GM18505 (cell line): Measurements from ENCODE around the gene PNCK.
"Not testable (repeated sequence)": the region's sequence is repeated elsewhere in the genome, so short reads cannot be mapped to it uniquely, and the experiment has no call there.

Experiments
- ATAC-seq: cut with Tn5 transposase; IDR thresholded peaks from one replicate; pipeline ENCODE4 v1.9.1; 2021; ENCODE audit not compliant: unreplicated experiment
- POLR2A ChIP-seq: IDR thresholded peaks from 4 replicates; pipeline ENCODE4 v1.6.1; 2011; ENCODE audit warnings: borderline replicate concordance; ENCODE audit not compliant: insufficient read depth, insufficient read length; ENCODE audit errors: extremely low read depth

The PNCK gene

DNA sequence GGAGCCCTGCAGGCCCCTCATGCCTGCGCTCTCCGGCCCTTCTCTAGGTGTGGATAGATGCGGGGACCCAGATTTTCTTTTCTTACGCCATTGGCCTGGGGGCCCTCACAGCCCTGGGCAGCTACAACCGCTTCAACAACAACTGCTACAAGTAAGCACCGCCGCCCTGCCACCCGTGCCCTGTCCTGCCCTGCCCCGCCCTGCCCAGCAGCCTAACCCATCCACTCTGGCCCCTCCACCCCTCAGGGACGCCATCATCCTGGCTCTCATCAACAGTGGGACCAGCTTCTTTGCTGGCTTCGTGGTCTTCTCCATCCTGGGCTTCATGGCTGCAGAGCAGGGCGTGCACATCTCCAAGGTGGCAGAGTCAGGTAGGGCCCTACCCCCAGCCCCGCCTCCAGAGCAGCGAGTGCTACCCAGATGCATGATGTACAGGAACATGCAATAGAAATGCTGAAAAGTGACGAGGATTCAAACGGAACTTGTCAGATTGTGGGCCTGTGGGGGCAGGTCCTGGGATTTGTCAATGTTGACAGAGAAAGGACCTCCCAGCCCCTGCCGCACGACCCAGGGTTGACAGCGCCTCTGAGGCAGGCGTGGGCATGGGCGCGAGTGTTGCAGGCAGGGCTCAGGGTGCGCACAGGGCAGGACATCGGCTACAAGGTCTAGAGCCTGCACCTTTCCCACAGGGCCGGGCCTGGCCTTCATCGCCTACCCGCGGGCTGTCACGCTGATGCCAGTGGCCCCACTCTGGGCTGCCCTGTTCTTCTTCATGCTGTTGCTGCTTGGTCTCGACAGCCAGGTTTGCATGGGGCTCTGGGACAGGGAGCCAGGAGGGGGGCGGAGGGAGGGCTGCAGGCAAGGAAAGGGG lies 19.8 kb upstream of the PNCK start:
- ATAC-seq, result no peak
- no peak for TF ChIP-seq POLR2A

DNA sequence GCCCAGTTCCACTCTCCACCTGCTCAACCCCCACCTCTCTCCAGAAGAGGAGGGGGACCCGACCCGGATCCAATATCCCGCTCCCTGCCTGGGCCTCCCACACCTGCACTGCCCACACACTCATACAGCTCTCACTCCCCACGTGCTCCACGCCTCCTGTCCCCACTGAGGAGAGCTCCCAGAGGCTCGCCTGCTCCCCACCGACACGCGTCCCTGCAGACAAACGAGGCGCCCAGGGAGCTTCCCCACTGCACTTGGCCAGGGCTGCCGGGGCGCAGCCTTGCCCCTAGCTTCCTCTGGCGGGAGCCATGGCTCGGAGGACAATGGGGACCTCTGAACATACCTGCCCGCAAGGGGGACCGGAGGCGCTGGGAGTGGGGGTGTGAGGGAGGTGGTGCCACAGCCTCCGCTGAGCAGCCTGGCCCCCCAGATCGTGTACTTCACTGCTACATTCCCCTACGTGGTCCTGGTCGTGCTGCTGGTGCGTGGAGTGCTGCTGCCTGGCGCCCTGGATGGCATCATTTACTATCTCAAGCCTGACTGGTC lies 19.1 kb upstream of the PNCK start:
- no peak for ATAC-seq
- no peak for TF ChIP-seq POLR2A

DNA sequence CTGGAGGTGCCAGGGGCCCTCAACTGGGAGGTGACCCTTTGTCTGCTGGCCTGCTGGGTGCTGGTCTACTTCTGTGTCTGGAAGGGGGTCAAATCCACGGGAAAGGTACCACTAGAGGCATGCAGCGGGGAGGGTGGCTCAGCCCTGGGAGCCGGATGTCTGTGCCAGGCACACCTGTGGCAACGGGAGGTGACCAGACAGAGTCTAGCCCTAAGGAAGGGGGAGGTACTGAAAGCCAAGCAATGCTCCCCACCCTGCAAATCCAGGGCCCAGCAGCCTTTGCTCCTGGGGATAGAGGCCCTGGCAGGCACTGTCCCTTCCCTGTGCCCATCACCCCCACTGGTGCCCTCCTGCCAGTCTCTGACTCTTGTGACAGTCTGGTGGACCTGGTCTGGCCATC lies 18.4 kb upstream of the PNCK start:
- no peak for TF ChIP-seq POLR2A
- ATAC-seq, result no peak

DNA sequence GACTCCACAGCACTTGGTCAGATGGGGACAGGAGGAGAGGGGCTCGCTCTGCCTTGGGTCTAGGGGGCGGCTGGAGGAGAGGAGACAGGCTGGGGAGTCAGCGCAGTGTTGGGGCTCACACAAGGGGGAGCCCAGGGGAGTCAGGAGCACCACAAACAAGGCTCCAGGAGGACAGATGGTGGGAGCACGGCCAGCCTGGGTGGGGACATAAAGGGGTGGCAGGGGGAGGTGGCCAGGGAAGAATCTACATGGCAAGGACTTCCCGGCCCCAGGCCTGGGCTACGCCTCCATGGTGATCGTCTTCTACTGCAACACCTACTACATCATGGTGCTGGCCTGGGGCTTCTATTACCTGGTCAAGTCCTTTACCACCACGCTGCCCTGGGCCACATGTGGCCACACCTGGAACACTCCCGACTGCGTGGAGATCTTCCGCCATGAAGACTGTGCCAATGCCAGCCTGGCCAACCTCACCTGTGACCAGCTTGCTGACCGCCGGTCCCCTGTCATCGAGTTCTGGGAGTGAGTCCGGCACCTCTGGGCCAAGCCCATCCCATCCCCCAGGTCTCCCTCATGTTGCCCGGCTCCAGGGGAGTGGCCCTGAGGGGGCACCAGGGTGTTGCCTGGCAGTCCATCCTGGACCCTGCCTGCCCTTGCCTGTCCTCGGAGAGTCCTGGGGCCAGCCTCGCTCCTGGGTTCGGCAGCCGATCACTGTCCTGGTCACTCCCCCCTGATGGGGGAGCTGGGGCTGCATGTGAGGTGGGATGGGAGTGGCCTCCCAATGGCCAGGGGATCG lies 17.6 kb upstream of the PNCK start:
- not testable (repeated sequence) for ATAC-seq

DNA sequence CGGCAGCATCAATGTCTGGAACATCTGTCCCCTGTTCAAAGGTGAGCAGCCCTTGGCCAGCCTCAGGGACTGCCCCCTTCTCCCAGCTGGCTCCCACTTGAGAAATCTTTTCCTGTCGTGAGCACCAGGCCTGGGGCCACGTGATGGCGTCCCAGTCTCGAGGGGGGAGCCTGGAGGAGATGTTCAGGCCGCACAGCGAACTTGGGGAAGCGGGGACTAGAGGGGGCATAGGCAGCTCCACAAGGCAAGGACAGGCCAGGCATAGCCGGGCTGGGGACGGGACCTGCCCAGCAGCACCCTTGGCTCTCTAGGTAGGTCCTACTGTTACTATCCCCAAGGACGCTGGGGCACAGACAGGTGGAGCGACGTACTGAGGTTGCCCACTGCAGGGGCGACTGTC lies 16.9 kb upstream of the PNCK start:
- no peak for TF ChIP-seq POLR2A
- ATAC-seq, result no peak

DNA sequence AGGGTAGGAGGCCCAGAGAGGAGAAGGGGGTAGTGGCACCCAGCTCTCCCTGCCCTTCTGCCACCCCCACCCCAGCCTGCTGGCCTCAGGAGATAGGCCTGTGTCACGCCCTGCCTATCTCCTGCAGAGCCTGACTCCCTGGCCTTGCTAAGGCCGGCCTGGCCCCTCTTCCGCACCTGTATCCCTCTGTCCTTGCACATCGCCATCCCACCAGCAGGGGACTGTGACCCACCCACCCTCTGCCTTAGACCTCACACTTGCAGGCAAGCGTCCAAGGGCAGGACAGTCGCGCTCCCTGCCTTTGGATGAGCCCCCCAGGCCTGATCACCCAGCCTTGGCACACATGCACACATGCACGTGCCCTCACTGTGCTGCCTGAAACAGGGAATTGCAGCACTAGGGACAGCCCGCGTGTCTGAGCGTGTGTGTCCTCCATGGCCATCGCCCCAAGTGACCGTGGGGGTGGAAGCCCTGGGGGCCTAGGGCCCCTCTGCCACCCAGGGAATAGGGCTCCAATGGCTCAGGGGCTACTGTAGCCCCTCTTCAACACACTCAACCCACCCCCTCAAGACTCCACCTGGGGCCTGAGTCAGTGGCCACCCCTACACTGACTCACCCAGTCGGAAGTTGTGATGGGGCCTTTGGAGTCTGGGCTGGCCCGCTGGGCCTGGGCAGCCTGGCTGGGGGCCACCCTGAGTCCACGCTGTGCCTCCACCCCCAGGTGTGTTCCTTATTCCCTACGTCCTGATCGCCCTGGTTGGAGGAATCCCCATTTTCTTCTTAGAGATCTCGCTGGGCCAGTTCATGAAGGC lies 16.2 kb upstream of the PNCK start:
- no peak for ATAC-seq
- TF ChIP-seq POLR2A, result no peak

DNA sequence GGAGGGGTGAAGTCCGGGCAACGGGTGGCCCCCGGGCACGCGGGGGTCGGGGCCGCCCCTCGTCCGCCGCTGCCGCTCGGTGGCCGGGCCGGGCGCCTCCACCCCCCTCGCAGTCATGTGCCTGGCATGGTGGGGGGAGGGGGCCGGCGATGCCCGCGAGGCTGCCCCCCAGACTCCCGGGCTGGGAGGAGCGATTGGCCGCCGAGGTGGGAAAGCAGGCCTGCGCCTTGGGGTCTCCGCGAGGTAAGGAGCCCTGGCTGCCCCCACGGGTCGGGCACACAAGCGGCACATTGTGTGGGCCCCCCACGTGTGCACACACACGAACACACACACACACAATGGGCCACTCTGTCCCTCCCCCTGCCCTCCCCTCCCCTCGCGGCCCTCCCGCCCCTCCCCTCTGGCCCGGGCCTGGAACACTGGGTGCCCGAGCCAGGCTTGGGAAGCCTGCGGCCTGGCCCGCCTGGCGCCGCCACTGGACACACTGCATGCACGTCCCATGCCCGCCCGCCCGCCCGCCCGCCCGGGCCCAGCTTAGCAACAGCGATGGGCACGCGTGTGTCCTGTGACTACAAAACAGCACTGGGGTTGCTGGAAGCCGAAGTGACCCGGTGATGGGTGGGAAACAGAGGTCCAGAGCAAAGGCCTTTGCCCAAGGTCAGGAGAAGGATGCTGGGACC lies 15.4 kb upstream of the PNCK start:
- no peak for ATAC-seq

DNA sequence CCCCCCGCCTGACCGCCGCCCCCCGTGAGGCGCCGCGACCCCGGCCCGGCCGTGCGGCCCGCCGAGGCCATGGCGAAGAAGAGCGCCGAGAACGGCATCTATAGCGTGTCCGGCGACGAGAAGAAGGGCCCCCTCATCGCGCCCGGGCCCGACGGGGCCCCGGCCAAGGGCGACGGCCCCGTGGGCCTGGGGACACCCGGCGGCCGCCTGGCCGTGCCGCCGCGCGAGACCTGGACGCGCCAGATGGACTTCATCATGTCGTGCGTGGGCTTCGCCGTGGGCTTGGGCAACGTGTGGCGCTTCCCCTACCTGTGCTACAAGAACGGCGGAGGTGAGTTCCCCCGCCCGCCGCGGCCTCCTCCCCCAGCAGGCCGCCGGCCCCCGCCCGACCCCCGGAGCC lies 14.9 kb upstream of the PNCK start:
- TF ChIP-seq POLR2A, result no peak
- no peak for ATAC-seq

More for the DNA sequence above, 15.4 kb upstream of the PNCK start:
- TF ChIP-seq POLR2A, result no peak

DNA sequence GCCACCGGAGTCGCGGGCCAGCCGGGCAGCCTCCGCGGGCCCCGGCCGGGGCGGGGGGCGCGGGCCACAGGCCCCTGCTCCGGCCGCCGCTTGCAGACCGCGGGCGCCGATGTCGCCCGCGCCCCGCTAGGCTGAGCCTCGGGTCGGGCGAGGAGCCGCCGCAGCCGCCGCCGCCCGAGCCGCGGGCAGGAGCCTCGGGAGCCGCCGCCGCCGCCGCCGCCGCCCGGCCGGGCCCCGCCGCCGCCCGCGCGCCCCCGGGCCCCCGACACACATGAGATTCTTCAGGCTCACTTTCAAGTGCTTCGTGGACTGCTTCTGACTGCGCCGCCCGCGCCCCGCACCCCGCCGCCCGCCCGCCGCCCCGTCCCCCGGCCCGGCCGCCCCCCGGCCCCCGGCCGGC lies 14.5 kb upstream of the PNCK start:
- no peak for TF ChIP-seq POLR2A
- no peak for ATAC-seq

DNA sequence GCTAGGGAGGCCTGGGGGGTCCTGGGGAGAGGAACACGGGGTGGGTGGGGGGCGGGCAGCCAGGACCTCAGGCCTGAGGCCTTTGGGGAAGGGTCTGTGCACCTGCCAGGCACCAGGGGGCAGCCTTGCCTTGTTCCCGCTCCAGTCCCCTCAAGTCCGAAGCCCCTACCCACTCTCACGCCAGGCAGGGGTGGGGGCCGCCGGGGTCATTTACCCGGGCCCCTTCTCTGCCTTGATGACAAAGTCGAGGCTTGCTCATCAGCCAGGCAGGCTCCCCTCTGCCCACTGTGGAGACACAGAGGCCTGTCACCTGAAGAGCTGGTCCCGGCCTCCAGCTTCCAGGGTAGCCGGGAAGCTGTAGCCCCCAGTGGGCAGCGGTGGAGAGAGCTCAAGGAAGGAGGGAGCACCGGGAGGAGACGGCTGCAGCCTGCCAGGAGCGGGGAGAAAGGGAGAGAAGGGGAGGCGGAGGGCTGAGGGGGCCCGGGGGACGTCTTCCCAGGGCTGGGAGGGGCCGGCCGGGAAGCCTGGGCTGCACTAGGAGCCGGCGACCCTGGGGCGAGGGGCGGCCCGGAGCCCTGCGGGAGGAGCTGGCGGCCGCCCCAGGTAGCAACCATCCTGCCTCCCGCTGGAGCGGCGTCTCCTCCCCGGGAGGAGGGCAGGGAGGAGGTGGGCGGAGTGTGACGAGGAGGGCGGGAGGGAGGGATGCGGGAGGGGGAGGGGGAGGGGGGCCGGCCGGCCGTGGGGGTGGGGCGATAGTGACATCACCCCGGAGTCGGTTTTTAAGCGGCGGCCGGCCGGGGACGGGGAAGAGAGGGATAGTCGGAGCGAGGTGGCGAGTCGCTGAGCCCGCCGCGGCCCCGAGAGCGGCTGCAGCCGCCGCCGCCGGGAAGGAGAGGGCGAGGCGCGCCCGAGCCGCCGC lies 13.8 kb upstream of the PNCK start, which contains the start of gene SLC6A8:
SLC6A8 (plus strand) TSS at position 806 of the 919 bp plus-strand sequence. CDS start 649 bp downstream, outside the sequence.
- TF ChIP-seq POLR2A, result no peak
- no peak for ATAC-seq

DNA sequence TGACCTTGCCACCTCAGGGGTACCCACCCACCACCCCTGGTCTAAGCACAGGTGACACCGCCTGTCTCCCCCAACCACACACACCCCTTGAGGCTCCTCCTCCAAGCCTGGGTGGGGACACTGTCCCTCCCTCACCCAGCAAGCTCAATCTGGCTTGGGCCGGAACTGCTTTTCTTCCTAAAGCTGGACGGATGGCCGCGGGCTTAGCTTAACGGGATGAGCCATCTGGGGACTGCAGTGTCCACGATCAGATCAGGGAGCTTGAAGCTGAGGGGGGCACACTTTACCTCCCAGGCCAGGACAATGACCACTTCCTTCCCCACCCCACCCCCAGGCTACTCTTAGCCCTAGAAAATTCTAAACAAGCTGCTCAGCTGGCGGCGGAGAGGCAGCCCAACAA lies 13.1 kb upstream of the PNCK start:
- no peak for ATAC-seq
- no peak for TF ChIP-seq POLR2A
